Measurements from ENCODE around the gene KIAA0232.
"Not testable (repeated sequence)": the region's sequence is repeated elsewhere in the genome, so short reads cannot be mapped to it uniquely, and the experiment has no call there.

Gene KIAA0232

DNA sequence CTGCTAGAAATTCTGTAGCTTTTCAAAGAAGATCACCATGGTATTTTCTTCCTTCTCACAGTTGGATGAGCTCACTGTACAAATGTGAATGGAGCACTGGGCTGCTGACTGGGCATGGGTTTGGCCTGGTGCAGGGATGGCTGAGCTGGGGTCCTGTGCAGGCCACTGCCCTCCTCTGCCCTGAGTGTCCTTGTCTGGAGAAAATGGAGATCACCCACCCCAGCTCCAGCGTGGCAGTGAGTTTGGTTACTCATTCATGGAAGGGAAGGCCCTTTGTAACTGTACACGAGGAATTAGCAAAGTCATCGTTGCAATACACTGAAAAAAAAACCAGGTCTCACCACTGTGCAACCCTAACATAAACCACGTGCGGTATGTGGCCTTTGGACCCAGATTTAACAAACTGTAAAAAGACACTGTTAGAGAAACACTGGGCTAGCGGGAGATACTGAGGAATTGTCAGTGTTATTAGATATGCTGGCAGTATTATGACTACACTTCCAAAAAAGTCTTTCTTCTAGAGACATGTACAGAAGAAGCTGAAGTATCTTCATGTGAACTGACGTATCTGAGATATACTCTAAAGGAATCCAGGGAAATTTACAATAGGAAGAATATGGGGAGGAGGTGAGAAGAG is 111.0 kb downstream of the KIAA0232 start:
- Mint-ChIP-seq H3K4me3 (peak overlapping the region; percentile 40), H3K36me3 (no peaks in the 10 kb centered on the region), H3K4me1 (ENCODE audit: low read depth) (peaks cover 31% of the 10 kb centered on the region), H3K9me3 (ENCODE audit: low read depth) (no peaks in the 10 kb centered on the region), H3K27ac (peak overlapping the region; percentile 78), H3K27me3 (no peaks in the 10 kb centered on the region)

DNA sequence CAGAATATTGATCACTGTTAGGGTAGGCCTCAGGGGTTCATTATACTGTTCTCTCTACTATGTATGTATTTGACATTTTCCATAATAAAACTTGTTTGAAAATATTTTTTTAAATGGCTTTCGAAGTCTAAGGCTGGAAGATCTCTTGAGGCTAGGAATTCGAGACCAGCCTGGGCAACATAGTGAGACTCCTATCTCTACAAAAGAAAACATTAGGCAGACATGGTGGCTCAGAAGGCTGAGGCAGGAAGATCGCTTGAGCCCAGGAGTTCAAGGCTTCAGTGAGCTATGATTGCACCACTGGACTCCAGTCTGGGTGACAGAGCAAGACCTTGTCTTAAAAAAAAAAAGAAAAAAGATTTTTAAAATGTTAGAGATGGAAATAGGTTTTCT is 111.6 kb downstream of the KIAA0232 start:
- H3K4me1 Mint-ChIP-seq (ENCODE audit: low read depth), result peaks cover 35% of the 10 kb centered on the region
- H3K4me3 Mint-ChIP-seq, result no peak overlapping the region
- no peaks in the 10 kb centered on the region for H3K27me3 Mint-ChIP-seq
- H3K9me3 Mint-ChIP-seq (ENCODE audit: low read depth), result no peaks in the 10 kb centered on the region
- no peaks in the 10 kb centered on the region for H3K36me3 Mint-ChIP-seq
- H3K27ac Mint-ChIP-seq, result peak overlapping the region; percentile 78

DNA sequence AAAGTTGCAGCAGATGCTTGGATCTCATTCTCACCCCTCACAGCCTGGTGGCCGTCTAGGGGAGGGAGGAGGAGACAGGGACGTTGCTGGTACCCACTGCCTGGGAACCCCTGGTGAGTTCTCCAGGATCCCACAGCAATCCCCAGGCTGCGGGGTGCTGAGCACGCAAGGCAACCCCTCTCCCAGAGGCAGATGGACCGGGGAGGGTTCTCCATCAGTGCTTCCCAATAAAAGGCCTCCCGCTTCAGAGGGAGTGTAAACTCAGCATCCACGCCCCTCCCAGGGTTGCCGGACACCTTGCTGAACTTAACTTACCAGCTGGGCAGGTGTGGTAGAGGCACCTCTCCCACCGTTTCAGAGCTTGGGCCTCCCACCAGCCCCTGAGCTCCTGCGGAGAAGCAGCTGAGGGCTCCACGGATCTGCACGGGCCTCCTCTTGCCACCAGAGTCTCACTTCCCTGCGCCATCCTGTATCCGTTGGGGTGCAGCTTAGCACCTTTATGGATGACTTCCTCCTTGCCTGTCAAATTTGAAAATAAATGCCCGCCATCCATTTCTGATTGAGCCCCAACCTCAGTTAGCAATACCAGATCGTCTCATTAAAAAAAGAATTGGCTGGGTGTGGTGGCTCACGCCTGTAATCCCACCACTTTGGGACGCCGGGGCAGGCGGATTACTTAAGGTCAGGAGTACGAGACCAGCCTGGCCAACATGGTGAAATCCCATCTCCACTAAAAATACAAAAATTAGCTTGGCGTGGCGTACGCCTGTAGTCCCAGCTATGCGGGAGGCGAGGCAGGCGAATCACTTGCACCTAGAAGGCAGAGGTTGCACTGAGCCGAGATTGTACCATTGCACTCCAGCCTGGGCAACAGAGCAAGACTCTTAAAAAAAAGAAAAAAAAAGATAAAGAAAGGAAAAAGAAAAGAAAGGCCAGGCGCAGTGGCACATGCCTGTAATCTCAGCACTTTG is 112.3 kb downstream of the KIAA0232 start:
- no peaks in the 10 kb centered on the region for H3K36me3 Mint-ChIP-seq
- no peak overlapping the region for H3K4me3 Mint-ChIP-seq
- H3K27ac Mint-ChIP-seq, result no peak overlapping the region
- no peaks in the 10 kb centered on the region for H3K27me3 Mint-ChIP-seq
- H3K9me3 Mint-ChIP-seq (ENCODE audit: low read depth), result no peaks in the 10 kb centered on the region
- H3K4me1 Mint-ChIP-seq (ENCODE audit: low read depth), result peaks cover 42% of the 10 kb centered on the region

DNA sequence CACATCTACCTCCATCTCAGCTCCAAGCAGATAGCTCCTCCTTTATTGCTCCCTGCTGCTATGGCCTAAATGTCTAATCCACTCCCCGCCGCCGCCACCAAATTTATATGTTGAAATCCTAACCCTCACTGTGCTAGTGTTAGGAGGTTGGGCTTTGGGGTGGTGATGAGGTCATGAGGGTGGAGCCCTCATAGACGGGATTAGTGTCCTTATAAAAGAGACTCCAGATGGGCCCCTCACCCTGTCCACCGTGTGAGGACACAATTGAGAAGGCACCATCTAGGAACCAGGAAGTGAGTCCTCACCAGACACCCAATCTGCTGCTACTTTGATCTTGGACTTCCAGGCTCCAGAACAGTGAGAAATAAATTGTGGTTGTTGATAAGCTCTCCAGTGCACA is 113.5 kb downstream of the KIAA0232 start:
- Mint-ChIP-seq H3K27ac (no peak overlapping the region), H3K27me3 (no peaks in the 10 kb centered on the region), H3K4me1 (ENCODE audit: low read depth) (peaks cover 51% of the 10 kb centered on the region), H3K4me3 (no peak overlapping the region), H3K9me3 (ENCODE audit: low read depth) (no peaks in the 10 kb centered on the region), H3K36me3 (no peaks in the 10 kb centered on the region)

DNA sequence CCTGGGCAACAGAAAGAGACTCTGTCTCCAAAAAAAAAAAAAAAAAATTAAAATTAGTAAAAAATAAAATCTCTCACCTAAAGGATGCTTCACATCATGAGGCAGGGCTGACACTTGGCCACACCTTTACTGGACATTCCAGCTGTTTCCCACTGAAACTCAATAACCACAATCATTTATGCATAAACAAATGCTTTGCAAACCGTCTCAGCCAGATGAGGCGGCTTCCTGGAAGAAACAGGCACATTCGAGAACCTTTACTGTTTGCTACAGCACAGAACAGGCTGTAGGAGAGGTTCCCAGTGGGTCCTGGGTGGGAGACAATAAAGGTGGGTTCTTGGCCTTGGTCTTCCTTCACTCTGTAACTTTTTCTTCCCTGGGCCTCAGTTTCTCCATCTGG is 116.2 kb downstream of the KIAA0232 start:
- no peaks in the 10 kb centered on the region for H3K27me3 Mint-ChIP-seq
- H3K27ac Mint-ChIP-seq, result peak overlapping the region; percentile 82
- H3K4me1 Mint-ChIP-seq (ENCODE audit: low read depth), result peaks cover 30% of the 10 kb centered on the region
- peak overlapping the region; percentile 22 for H3K4me3 Mint-ChIP-seq
- H3K36me3 Mint-ChIP-seq, result no peaks in the 10 kb centered on the region
- H3K9me3 Mint-ChIP-seq (ENCODE audit: low read depth), result no peaks in the 10 kb centered on the region

DNA sequence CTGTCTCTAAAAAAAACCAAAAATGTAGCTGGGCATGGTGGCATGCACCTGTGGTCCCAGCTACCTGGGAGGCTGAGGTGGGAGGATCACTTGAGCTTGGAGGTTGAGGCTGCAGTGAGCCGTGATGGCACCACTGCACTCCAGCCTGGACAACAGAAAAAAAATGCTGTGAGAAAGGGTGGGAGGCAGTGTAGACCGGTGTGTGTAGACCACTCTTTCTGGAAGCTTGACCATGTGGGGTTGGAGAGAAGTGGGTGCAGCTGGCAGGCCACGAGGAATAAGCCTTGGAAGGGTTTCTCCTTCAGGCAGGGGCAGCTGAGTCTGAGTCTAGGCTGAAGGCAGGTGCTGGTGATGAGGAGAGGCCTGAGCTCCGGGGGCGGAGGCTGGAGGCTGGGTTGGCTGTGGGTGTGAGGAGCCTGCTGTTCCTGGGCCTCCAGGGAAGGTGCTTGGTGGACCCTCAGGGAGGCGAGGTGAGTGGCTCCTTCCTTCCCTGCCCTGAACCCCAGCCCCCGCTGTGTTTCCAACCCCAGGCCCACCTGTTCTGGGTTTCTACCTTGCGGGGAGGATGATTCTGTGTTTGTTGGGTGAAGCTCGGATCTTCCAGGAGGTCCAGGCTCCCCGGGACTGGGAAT is 117.8 kb downstream of the KIAA0232 start:
- Mint-ChIP-seq H3K36me3 (no peaks in the 10 kb centered on the region), H3K27ac (peak overlapping the region; percentile 82), H3K4me1 (ENCODE audit: low read depth) (peaks cover 27% of the 10 kb centered on the region), H3K27me3 (no peaks in the 10 kb centered on the region), H3K9me3 (ENCODE audit: low read depth) (no peaks in the 10 kb centered on the region), H3K4me3 (no peak overlapping the region)

DNA sequence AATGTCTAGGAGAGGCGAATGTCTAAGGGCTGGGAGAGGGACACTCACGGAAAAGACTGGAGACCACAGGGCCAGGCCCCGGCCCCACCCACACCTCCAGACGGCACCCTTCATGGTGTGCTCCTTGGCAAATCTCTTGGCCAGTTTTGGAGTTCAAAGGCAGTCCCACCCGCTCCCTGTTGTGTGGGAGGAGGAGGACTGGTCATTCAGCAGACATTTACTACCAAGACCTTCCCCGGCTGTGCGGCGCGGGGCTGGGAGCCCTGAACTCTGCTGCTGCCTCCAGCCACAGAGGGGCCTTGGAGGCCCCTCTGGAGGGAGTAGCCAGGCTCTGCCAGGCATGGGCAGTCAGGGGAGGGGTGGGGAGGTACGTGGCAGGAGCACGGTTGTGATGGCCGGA is 118.4 kb downstream of the KIAA0232 start:
- no peak overlapping the region for H3K4me3 Mint-ChIP-seq
- no peaks in the 10 kb centered on the region for H3K36me3 Mint-ChIP-seq
- peaks cover 27% of the 10 kb centered on the region for H3K4me1 Mint-ChIP-seq (ENCODE audit: low read depth)
- H3K27me3 Mint-ChIP-seq, result no peaks in the 10 kb centered on the region
- H3K9me3 Mint-ChIP-seq (ENCODE audit: low read depth), result no peaks in the 10 kb centered on the region
- peak overlapping the region; percentile 82 for H3K27ac Mint-ChIP-seq

DNA sequence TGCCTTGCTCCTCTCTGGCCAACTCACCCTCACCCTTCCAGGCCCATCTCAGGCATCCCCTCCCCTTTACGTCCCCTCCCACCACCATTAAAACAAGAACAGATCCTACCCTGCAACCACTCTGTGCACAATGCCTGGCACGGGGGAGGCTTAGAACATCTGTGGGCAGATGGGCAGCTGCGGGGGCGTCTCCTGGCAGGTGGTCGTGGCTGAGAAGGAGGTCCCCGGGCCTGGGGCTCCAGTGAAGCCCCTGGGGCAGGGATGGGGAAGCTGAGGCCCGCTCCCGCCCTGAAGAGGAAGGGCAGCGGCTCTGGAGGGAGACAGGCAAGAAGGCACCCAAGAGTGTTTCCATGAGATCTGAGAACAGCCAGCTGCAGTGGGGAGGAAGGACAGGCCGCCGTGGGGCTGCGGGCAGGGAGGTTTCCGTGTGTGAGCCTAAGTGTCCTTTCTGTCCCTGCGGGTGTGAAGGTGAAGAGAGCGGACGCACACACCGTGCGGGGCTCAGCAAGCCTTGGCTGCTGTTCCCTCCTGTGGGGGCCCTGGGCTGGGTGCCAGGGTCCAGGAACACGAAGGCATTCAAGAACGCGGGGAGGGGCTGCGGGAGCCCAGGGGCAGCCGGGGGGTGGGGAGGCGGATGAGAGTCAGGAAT is 119.3 kb downstream of the KIAA0232 start:
- Mint-ChIP-seq H3K36me3 (no peaks in the 10 kb centered on the region), H3K9me3 (ENCODE audit: low read depth) (no peaks in the 10 kb centered on the region), H3K4me1 (ENCODE audit: low read depth) (peaks cover 27% of the 10 kb centered on the region), H3K27ac (no peak overlapping the region), H3K4me3 (no peak overlapping the region), H3K27me3 (no peaks in the 10 kb centered on the region)

DNA sequence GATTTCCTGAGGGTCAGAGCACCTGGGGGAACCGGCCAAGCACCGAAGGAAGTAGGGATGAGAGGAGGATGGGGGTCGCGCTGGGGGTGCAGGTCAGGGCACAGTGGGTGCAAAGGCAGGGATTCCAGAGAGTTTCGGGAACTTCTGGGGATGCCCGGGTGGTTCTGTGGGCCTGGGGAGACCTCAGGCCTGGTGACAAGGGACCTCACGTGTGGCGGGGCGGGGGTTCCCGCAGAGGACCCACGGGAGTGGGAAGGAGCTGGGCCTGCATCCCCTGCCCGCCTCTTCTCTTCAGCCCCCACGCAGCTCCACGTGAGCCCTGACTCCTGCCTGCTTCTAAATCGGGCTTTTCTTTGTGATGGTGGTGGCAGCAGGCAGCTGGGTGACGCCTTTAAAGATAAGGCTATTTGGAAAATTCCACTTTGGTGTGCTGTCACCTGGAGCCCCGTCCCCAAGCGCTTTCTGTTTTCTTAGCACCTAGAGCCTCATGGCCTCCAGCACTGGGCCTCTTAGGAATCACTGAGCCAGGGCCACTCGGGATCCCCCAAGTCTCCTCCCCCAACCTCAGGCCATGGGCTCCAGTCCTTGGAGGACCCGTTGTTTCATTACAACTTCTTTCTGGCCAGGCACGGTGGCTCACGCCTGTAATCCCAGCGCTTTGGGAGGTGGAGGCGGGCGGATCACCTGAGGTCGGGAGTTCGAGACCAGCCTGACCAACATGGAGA is 120.0 kb downstream of the KIAA0232 start:
- peaks cover 28% of the 10 kb centered on the region for H3K4me1 Mint-ChIP-seq (ENCODE audit: low read depth)
- no peak overlapping the region for H3K27ac Mint-ChIP-seq
- H3K4me3 Mint-ChIP-seq, result no peak overlapping the region

DNA sequence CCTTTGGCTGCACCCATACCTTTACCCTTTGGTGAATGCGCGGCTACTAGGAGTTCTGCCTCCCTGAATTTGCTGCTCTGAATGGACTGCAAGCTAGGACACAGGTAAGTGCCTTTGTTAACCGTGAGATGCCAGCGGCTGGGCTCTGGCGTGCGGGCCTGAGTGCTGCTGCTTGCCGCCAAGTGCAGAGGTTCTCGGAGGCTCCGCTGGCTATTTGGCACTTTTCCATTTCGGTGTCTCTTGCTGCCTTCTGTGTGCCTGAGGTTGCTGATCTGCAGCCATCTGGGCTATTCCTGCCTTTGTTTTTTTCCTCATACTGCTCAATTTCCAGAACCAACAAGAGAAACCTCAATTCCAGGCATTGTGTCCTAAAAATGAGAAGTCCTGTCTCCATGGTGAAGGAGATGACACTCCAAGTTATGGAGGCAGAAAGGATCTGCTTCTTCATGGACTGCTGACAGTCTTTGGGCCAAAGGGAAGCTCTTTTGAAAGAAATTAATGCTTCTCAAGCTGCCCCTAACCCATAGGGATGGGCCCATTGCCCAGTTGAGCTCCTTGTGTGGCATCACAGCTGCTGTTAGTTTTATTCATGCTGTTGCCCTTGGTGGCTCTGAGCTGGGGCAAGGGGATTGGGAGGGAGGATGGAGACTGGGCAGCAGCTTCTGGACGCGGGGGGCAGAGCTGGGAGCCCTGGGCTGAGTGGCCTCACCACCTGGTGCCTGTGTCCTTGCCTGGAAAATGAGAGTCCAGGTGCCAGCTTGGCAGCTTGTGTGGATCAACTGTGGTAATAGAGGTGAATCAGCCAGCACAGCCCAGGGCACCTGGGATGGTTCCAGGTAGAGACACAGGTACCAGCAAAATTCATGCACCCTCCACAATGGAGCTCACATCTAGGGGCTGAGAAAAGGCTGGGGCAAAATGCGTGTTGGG is 123.3 kb downstream of the KIAA0232 start:
- Mint-ChIP-seq H3K27ac (no peak overlapping the region), H3K4me1 (ENCODE audit: low read depth) (peaks cover 28% of the 10 kb centered on the region), H3K9me3 (ENCODE audit: low read depth) (no peaks in the 10 kb centered on the region), H3K36me3 (no peaks in the 10 kb centered on the region), H3K4me3 (no peak overlapping the region), H3K27me3 (no peaks in the 10 kb centered on the region)

More for the DNA sequence above, 120.0 kb downstream of the KIAA0232 start:
- H3K9me3 Mint-ChIP-seq (ENCODE audit: low read depth), result no peaks in the 10 kb centered on the region
- H3K27me3 Mint-ChIP-seq, result no peaks in the 10 kb centered on the region
- no peaks in the 10 kb centered on the region for H3K36me3 Mint-ChIP-seq

DNA sequence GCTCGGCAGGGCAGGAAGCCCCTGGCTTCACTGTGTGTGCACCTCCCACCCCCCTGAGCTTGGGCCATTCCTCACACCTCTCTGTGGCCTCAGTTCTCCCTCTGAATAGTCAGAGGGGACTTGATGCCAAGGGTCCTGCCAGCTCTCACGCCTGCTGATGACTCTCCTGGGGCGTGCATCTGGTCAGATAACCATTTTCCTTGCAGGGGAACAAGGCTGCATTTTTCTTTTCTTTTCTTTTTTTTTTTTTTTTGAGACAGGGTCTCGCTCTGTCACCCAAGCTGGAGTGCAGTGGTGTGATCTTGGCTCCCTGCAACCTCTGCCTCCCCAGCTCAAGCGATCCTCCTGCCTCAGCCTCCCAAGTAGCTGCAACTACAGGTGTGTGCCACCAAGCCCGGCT is 124.0 kb downstream of the KIAA0232 start:
- H3K4me3 Mint-ChIP-seq; H3K9me3 Mint-ChIP-seq (ENCODE audit: low read depth); H3K27ac Mint-ChIP-seq; H3K27me3 Mint-ChIP-seq; H3K36me3 Mint-ChIP-seq: not testable (repeated sequence)
- H3K4me1 Mint-ChIP-seq (ENCODE audit: low read depth), result peaks cover 35% of the 10 kb centered on the region

DNA sequence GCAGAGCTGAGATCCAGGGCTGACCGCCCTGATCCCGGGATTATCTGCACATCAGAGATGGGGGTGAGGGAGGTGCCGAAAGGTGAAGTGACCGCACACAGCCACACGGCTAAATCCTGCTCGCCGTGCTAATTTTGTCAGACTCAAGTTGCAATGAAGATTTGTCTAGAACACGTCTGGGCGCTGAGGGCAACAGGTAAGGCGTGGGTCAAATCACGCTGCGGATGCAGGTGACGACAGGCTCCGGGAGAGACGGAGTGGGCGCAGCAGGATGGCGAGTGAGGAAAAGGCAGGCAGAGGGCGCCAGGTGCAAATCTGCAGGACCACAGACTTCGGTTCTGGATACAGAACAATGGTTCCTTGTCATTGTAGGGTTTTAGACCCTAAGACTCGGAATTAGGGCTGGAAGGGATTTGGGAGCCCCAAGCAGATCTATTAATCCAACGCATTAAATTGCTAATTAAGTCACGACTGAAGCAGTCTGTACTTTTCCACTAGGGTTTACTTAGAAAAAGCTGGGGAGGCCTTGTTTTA is 125.2 kb downstream of the KIAA0232 start:
- Mint-ChIP-seq H3K4me1 (ENCODE audit: low read depth) (peaks cover 45% of the 10 kb centered on the region), H3K9me3 (ENCODE audit: low read depth) (no peaks in the 10 kb centered on the region), H3K27ac (no peak overlapping the region), H3K4me3 (peak overlapping the region; percentile 94), H3K36me3 (no peaks in the 10 kb centered on the region), H3K27me3 (no peaks in the 10 kb centered on the region)

DNA sequence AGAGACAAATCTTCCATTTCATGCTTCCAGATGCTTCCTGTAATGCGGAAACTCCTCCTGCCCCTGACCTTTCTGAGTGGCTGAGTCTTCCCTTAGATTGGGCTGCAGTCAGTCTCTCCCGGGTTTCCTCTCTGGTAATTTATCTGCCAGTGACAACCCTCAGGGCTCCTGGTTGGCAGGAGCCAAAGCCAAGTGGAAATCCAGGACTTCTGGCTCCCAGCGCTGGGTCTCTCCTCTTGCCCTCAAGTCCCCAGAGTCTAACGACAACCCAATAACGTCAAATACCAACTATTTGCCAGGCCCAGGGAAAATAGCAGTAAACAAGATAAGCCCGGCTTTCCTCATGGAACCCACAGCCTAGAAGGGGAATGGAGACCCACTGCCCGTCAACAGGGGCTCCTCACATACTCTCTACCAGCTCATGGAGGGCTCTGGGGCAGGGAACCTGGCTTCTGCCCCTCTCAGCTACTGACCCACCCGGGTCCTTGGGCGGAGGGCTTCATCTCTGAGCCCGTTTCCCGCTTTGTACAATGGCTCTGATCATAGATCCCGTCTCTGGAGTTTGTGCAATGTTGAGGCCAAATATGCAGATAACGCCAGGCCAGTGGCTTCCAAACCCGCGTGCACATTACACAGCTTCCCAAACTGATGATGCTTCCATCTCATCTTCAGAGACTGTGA is 126.0 kb downstream of the KIAA0232 start:
- no peaks in the 10 kb centered on the region for H3K27me3 Mint-ChIP-seq
- H3K36me3 Mint-ChIP-seq, result no peaks in the 10 kb centered on the region
- no peaks in the 10 kb centered on the region for H3K9me3 Mint-ChIP-seq (ENCODE audit: low read depth)
- H3K4me1 Mint-ChIP-seq (ENCODE audit: low read depth), result peaks cover 45% of the 10 kb centered on the region
- peak overlapping the region; percentile 94 for H3K4me3 Mint-ChIP-seq
- peak overlapping the region; percentile 92 for H3K27ac Mint-ChIP-seq
